SK-N-SH treated with all-trans-retinoic acid at 6 μM for 48 hours (cell line): Measurements from ENCODE around the gene PCLO.
A peak's percentile ranks its signal among the peaks of the same experiment; 100 is the strongest.

Source experiments
- ATAC-seq: fragments of 200-7000 bp; cut with Tn5 transposase; 3 replicates; pipeline ENCODE4 v1.9.1; 2020; ENCODE audit warnings: mild to moderate bottlenecking, moderate library complexity
- BACH2 ChIP-seq: fragments of 250-450 bp; sonication (Bioruptor Pico); IDR thresholded peaks from 2 replicates; pipeline ENCODE4 v1.9.0; 2021; ENCODE audit warnings: mild to moderate bottlenecking, borderline replicate concordance
- CREB5 ChIP-seq: fragments of 250-450 bp; sonication (Bioruptor Pico); IDR thresholded peaks from 2 replicates; pipeline ENCODE4 v1.5.1; 2020; ENCODE audit warnings: low read depth, mild to moderate bottlenecking, moderate library complexity
- CSDC2 ChIP-seq: fragments of 250-450 bp; sonication (Bioruptor Pico); IDR thresholded peaks from 2 replicates; pipeline ENCODE4 v1.5.0; 2020; ENCODE audit warnings: mild to moderate bottlenecking, moderate library complexity
- ESRRG ChIP-seq: fragments of 250-450 bp; sonication (Bioruptor Pico); IDR thresholded peaks from 2 replicates; pipeline ENCODE4 v1.6.1; 2021; ENCODE audit warnings: mild to moderate bottlenecking
- ISL1 ChIP-seq: fragments of 250-450 bp; sonication (Bioruptor Pico); IDR thresholded peaks from 2 replicates; pipeline ENCODE4 v2.1.2; 2022; ENCODE audit warnings: mild to moderate bottlenecking, moderate library complexity
- PPARA ChIP-seq: fragments of 250-450 bp; sonication (Bioruptor Pico); IDR thresholded peaks from 2 replicates; pipeline ENCODE4 v1.5.0; 2020; ENCODE audit warnings: mild to moderate bottlenecking, borderline replicate concordance
- SNAI2 ChIP-seq: fragments of 250-450 bp; sonication (Bioruptor Pico); IDR thresholded peaks from 2 replicates; pipeline ENCODE4 v1.5.0; 2020; ENCODE audit warnings: mild to moderate bottlenecking, moderate library complexity
- TCF4 ChIP-seq: fragments of 250-450 bp; sonication (Bioruptor Pico); IDR thresholded peaks from 2 replicates; pipeline ENCODE4 v1.8.0; 2021; ENCODE audit warnings: mild to moderate bottlenecking, moderate library complexity, borderline replicate concordance
- TOX ChIP-seq: fragments of 250-450 bp; sonication (Bioruptor Pico); IDR thresholded peaks from 2 replicates; pipeline ENCODE4 v1.8.0; 2021; ENCODE audit warnings: mild to moderate bottlenecking, moderate library complexity, borderline replicate concordance
- TSHZ2 ChIP-seq: fragments of 250-450 bp; sonication (Bioruptor Pico); IDR thresholded peaks from 2 replicates; pipeline ENCODE4 v1.5.0; 2020; ENCODE audit warnings: mild to moderate bottlenecking, moderate library complexity
- ZC3H10 ChIP-seq: fragments of 250-450 bp; sonication (Bioruptor Pico); IDR thresholded peaks from 2 replicates; pipeline ENCODE4 v1.5.1; 2021; ENCODE audit warnings: mild to moderate bottlenecking, moderate library complexity
- ZFP3 ChIP-seq: fragments of 250-450 bp; sonication (Bioruptor Pico); IDR thresholded peaks from 2 replicates; pipeline ENCODE4 v1.5.0; 2020; ENCODE audit warnings: mild to moderate bottlenecking, moderate library complexity
- ZFP30 ChIP-seq: fragments of 450-650 bp; formaldehyde crosslinking; IDR thresholded peaks from 2 replicates; pipeline ENCODE4 v1.5.0; 2022; ENCODE audit warnings: mild to moderate bottlenecking, moderate library complexity
- ZNF565 ChIP-seq: fragments of 450-650 bp; formaldehyde crosslinking; conservative IDR thresholded peaks from 2 replicates; pipeline ENCODE4 v1.5.0; 2020; ENCODE audit warnings: low read depth, mild to moderate bottlenecking, moderate library complexity
- ZNF70 ChIP-seq: fragments of 450-650 bp; formaldehyde crosslinking; IDR thresholded peaks from 2 replicates; pipeline ENCODE4 v1.5.0; 2020; ENCODE audit warnings: mild to moderate bottlenecking, moderate library complexity
- ZNF8 ChIP-seq: fragments of 450-650 bp; formaldehyde crosslinking; IDR thresholded peaks from 2 replicates; pipeline ENCODE4 v1.5.0; 2020; ENCODE audit warnings: mild to moderate bottlenecking, moderate library complexity
- TF ChIP-seq, protein P1 (sequence below): fragments of 250-450 bp; sonication (Bioruptor Pico); IDR thresholded peaks from 2 replicates; pipeline ENCODE4 v1.8.0; 2020; ENCODE audit warnings: mild to moderate bottlenecking, moderate library complexity, borderline replicate concordance
- TF ChIP-seq, protein P2 (sequence below): fragments of 250-450 bp; sonication (Bioruptor Pico); IDR thresholded peaks from 2 replicates; pipeline ENCODE4 v1.8.0; 2021; ENCODE audit warnings: low read depth, mild to moderate bottlenecking, moderate library complexity, borderline replicate concordance

PCLO gene

GRCh38 chr7:83072576-83073517, 89.8 kb downstream of the PCLO start (continued):
- no peak for TF ChIP-seq CSDC2 (CRISPR knock-in tag)

- ATAC-seq, result no peak
- TF ChIP-seq ESRRG (no peak), CSDC2 (CRISPR knock-in tag) (0 out of 2 replicates have a peak, but pooled peaks have one; percentile 47), TCF4 (CRISPR knock-in tag) (no peak), TSHZ2 (CRISPR knock-in tag) (no peak), CREB5 (peak; percentile 56; the same call in 1 of the 2 replicates), ZFP3 (peak; percentile 78; the same call in 1 of the 2 replicates), ZC3H10 (CRISPR knock-in tag) (peak; percentile 54; the same call in 1 of the 2 replicates), PPARA (CRISPR knock-in tag) (no peak), ZNF565 (CRISPR knock-in tag) (no peak), ISL1 (CRISPR knock-in tag) (peak; percentile 43), ZNF70 (CRISPR knock-in tag) (no peak)
- TF ChIP-seq, protein P1, sequence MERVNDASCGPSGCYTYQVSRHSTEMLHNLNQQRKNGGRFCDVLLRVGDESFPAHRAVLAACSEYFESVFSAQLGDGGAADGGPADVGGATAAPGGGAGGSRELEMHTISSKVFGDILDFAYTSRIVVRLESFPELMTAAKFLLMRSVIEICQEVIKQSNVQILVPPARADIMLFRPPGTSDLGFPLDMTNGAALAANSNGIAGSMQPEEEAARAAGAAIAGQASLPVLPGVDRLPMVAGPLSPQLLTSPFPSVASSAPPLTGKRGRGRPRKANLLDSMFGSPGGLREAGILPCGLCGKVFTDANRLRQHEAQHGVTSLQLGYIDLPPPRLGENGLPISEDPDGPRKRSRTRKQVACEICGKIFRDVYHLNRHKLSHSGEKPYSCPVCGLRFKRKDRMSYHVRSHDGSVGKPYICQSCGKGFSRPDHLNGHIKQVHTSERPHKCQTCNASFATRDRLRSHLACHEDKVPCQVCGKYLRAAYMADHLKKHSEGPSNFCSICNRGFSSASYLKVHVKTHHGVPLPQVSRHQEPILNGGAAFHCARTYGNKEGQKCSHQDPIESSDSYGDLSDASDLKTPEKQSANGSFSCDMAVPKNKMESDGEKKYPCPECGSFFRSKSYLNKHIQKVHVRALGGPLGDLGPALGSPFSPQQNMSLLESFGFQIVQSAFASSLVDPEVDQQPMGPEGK (CRISPR knock-in tag), result peak; percentile 29; the same call in 1 of the 2 replicates
Measured at GRCh38 chr7:83065714-83066113, 97.0 kb downstream of the PCLO start.

DNA sequence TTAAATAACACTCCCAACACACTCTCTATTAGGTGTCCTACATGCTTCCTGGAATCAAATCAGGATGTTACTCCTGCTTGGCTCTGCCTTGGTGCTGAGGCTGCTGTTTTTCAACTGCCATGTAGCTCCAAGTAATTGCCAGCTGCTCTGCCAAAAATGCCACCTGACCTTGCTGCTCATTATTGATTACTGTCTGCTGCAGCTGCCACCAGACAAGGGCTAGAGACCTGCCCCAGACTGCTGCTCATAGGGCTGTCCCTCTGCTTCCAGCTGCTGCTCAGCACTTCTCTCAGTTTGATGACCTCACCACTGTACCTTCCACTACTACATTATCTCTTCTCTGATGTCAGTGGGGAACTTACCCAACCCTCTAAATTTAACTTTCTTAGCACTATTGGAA, 102.5 kb downstream of the PCLO start:
- TF ChIP-seq SNAI2 (CRISPR knock-in tag) (no peak), TSHZ2 (CRISPR knock-in tag) (0 out of 2 replicates have a peak, but pooled peaks have one; percentile 19)
- peak; percentile 48; the same call in 1 of the 3 replicates for ATAC-seq

- no peak for ATAC-seq
- TF ChIP-seq CREB5, result no peak
- no peak for TF ChIP-seq PPARA (CRISPR knock-in tag)
- TF ChIP-seq BACH2 (CRISPR knock-in tag), result no peak
- no peak for TF ChIP-seq ZC3H10 (CRISPR knock-in tag)
- TF ChIP-seq ZFP30 (CRISPR knock-in tag), result no peak
- TF ChIP-seq TCF4 (CRISPR knock-in tag), result no peak
- no peak for TF ChIP-seq TSHZ2 (CRISPR knock-in tag)
- no peak for TF ChIP-seq TOX (CRISPR knock-in tag)
- no peak for TF ChIP-seq ZFP3
- no peak for TF ChIP-seq ZNF70 (CRISPR knock-in tag)
- TF ChIP-seq, protein P2, sequence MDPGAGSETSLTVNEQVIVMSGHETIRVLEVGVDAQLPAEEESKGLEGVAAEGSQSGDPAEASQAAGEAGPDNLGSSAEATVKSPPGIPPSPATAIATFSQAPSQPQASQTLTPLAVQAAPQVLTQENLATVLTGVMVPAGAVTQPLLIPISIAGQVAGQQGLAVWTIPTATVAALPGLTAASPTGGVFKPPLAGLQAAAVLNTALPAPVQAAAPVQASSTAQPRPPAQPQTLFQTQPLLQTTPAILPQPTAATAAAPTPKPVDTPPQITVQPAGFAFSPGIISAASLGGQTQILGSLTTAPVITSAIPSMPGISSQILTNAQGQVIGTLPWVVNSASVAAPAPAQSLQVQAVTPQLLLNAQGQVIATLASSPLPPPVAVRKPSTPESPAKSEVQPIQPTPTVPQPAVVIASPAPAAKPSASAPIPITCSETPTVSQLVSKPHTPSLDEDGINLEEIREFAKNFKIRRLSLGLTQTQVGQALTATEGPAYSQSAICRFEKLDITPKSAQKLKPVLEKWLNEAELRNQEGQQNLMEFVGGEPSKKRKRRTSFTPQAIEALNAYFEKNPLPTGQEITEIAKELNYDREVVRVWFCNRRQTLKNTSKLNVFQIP (CRISPR knock-in tag), result no peak
- TF ChIP-seq ZNF8 (CRISPR knock-in tag), result no peak
Measured at GRCh38 chr7:83058667-83059066, 104.0 kb downstream of the PCLO start.
